Measurements from ENCODE around the gene FFAR2.

FFAR2 gene

DNA sequence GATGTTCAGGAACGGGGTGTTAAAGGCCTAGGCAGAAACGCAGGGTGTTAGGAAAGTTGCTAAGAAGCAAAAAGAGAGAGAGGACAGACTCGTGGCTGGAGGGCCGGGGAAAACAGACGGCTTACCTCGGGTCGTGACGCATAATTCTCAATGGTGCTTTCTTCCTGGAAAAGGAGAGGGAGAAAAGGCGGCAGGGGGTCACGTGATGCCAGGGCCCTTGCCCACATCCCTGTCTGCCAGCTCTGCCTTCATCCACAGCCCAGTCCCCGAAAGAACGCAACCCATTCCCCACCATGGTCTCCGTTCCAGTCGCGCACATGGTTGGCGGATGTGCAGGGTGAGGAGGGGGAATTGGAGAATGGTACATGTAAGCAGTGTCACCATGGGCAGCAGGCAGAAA, 40.6 kb downstream of the FFAR2 start:
- DNase-seq (ENCODE audit: low spot score) = no peak

DNA sequence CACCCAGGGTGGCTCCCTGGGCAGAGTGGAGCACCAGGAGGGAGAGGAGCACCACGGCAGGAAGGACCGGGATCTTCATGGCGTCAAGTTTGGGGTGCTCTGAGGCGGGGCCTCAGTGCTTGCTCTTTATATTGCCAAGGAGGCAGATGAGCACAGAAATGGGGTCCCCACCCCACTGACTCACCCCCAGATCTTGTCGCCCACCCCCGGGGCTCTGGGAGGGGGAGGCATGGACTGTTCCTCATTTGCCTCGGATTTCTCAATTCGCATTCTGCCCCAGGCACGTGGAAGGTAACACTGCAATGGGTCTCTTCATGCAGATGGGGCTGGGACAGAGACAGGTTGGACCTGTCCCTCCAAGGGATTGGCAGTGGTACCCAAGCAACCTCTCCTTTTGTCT, 42.3 kb downstream of the FFAR2 start, which contains the start of gene KRTDAP:
KRTDAP (minus strand) TSS at position 101 of the 400 bp plus-strand sequence; CDS start at position 79, 22 bp downstream.
- no peak for DNase-seq (ENCODE audit: low spot score)

DNA sequence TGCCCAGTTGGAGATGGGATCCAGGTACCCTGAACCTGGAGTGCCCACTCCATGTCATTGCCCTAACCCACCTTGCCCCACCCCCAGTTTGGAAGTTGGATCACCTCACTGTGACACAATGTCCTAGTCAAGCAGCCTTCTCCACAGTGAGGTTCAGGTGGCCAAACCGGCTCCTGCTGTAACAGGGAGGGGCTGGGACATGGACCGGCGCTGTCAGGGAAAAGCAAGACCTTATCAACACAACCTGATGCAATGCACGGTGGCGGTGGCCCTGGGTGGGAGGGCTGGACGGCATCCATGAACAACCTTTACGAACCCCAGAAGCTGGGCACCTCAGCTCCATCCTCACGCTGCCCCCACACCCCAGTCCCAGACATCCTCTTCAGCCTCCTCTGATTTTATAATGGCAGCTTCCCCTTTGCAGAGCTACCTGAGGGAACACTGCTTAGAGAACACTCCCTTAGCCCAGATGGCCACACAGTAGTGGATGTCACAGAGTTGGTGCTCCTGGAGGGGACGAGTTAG, 43.8 kb downstream of the FFAR2 start:
- DNase-seq (ENCODE audit: low spot score) = no peak

DNA sequence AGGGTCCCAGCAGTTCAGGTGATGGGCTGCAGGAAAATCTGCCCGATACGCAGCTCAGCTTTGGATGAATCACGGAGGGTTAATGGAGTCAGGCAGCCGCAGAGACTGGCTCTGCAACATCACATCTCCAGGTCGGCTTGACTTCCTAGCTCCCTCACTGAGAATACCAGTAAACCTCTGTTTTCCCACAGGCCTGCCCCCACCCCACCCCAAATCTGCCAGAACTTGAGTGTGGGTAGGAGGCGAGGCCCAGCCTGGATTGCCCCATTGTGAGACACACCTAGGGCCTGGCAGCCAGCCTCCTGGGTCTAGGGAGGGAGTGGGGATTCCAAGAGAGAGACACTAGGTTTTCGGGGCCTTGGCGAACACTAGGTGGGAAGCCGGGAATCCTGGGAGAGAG, 45.9 kb downstream of the FFAR2 start:
- no peak for DNase-seq (ENCODE audit: low spot score)

DNA sequence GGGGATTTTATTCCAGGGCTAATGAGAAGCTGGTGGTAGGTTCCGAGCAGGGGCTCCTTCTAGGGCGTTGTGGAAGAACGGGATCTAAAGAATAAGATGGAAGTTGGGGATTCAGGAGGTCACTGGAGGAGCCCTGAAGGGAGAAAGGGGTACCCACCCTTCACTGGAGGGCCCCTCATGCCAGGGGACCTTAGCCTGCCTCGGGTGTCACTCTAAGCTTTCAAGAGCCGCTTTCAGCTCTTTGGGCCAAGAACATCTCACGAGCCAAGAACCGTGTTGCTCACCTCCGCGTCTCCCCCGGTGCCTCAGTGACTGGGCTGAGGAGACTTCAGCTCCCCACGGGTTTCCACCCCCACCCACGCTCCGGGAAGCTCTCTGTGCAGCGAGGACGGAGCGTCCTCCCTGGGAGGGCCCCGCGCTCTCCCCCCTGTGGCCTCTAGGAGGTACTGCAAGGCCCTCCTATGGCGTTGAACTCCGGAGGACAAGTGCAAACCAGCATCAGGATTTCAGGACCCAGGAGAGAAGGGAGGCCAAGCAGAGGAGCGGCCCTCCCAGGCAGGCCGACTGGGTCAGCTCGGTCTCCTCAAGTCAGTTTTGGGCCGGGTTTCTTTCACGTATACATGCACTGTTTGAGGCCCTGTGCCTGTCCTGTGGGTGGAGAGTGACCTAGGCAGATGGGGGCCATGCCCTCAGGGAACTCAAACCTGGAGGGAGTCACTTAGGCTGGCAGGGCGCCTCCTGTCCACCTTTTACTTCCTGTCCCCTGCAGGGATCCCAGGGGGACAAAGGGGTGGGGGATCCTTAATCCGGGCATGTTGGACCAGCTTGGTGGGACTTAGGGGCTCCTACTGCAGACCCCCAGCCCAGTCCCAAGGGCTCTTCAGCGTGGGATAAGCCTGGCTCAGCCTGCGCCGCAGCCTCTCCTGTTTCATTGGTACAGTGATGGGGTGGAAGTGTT, 47.3 kb downstream of the FFAR2 start:
- peak; percentile 91 for DNase-seq (ENCODE audit: low spot score)

DNA sequence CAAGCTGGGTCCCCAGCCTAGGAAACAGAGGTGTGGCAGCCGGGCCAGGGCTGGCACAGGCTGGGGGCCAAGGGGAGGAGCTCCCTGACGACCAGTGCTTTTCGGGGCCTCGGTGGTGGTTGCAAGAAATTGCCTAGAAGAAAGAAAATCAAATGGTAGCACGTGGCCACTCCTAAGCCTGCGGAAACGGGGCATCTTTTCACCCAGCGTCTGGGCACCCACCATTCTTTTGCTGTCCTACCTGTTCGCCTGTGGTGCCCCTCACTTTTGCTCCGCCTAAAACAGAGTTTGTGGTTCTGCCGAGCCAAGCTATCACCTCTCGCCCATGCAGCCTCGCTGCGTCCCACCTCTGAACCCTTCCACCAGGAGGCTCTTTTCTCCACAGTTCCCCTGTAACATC, 49.3 kb downstream of the FFAR2 start:
- no peak for DNase-seq (ENCODE audit: low spot score)

DNA sequence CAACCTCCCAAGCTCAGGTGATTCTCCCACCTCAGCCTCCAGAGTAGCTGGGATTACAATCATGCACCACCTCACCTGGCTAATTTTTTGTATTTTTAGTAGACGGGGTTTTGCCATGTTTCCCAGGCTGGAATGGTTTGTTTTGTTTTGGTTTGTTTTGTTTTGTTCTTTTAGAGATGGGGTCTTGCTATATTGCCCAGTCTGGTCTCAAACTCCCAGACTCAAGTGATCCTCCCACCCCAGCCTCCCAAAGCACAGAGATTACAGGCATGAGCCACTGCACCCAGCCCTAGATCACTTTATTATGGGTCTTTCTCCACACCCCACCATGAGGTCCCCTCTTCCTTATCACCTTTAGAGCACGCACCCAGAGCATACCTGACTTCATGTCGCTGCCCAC, 50.2 kb downstream of the FFAR2 start:
- DNase-seq (ENCODE audit: low spot score) = no peak

DNA sequence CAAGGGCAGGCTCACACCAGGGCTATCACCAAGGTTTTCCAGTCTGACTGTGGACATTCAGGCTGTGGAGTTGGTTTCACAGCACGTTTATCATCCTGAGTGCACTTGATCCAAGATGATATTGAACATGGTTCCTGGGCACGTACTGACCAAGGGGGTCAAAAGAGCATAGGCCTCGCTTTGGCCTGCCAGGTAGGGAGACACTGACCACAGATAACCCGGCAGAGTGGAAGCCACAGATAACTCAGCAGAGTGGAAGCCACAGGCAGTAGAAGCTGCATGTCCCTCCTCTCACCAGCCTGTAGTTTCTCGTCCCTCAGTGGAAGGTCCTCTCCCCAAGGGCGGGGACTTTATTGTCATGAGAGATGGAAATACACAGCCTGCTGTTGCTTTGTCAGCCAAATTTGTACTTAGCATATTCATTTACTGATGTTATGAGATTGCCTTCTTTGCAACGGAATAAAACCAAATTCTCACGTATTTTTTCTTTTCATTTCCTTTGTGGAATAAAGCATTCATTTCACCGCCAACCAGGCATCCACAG, 51.0 kb downstream of the FFAR2 start:
- DNase-seq (ENCODE audit: low spot score) = no peak

DNA sequence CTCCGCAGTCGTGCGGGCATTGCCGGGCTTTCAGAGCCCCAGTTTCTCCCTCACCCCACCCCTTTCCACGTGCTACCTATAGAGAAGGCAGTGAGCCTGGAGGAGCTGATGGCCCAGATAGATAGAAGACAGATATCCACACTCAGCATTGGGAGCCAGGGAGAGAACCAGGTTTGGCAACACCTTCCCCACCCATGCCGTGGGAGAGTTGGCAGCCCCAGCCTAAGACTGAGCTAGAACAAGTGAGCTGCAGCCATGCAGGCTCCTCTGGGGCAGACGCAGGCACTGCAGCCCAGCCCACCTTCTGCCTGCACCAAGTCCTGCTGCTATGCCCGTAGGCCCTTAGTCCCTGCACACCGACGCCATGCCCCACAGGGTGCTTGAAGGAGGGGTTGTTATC, 52.6 kb downstream of the FFAR2 start:
- DNase-seq (ENCODE audit: low spot score) = no peak
